Activated T-helper 1 cell treated with anti-CD3 and anti-CD28 coated beads, Interleukin-12 subunit alpha, Interleukin-12 subunit beta, Interleukin-2, Interleukin-4 antibody, amounts not matched to agents 30 ng/mL and 10 ng/mL and 1 ng/mL, durations not matched to agents 14 hours and 24 hours and 36 hours (primary cell): ENCODE data around the gene CAMK1. TPM values are rescaled to one million over a fixed set of nuclear protein-coding genes. Genes with fewer than 3 reads are reported as not detected.
"Not testable (repeated sequence)": the region's sequence is repeated elsewhere in the genome, so short reads cannot be mapped to it uniquely, and the experiment has no call there.

Experiments used
- DNase-seq: peaks from one replicate; pipeline ENCODE4 v3.0.0; 2021; ENCODE audit warnings: low spot score
- H3K27ac Mint-ChIP-seq: one replicate; pipeline ENCODE4 v1.8.0; 2021; ENCODE audit warnings: mild to moderate bottlenecking, mixed read lengths
- H3K27me3 Mint-ChIP-seq: one replicate; pipeline ENCODE4 v1.8.0; 2022; ENCODE audit warnings: mild to moderate bottlenecking, moderate library complexity, mixed read lengths; ENCODE audit not compliant: insufficient read depth
- H3K36me3 Mint-ChIP-seq: one replicate; pipeline ENCODE4 v1.8.0; 2021; ENCODE audit warnings: low read depth, mixed read lengths
- H3K4me1 Mint-ChIP-seq: one replicate; pipeline ENCODE4 v1.8.0; 2021; ENCODE audit warnings: low read depth, mixed read lengths
- H3K4me3 Mint-ChIP-seq: one replicate; pipeline ENCODE4 v1.8.0; 2021; ENCODE audit warnings: mild to moderate bottlenecking, moderate library complexity, mixed read lengths
- H3K9me3 Mint-ChIP-seq: one replicate; pipeline ENCODE4 v1.8.0; 2021; ENCODE audit warnings: mixed read lengths
- intact Hi-C: fragments of 100-400 bp; cut with micrococcal nuclease; formaldehyde crosslinking; loops from one replicate; pipeline ENCODE4 v1.15.1; 2024
- total RNA-seq: library from RNA; stranded (reverse); gene quantifications from 2 replicates; pipeline ENCODE4 v1.2.3, GENCODE V29; 2022

The CAMK1 gene
- total RNA-seq, 1 donor from 2014 or later, result 55.0 TPM

- peaks cover 55% of the 10 kb centered on the region for H3K4me1 Mint-ChIP-seq
- no peaks in the 10 kb centered on the region for H3K27me3 Mint-ChIP-seq
- peak; percentile 23 for DNase-seq
- intact Hi-C loops, result loop anchor here (2.0 kb wide), 1 partner anchor 65 kb away; the partner anchor contains the start of gene RPUSD3
- H3K36me3 Mint-ChIP-seq, result peaks cover 31% of the 10 kb centered on the region
- peak overlapping the region; percentile 90 for H3K27ac Mint-ChIP-seq
- H3K4me3 Mint-ChIP-seq, result peak overlapping the region; percentile 31
- H3K9me3 Mint-ChIP-seq, result peaks cover 3% of the 10 kb centered on the region
Measured at GRCh38 chr3:9779721-9780457, 10.1 kb upstream of the CAMK1 start.

DNA sequence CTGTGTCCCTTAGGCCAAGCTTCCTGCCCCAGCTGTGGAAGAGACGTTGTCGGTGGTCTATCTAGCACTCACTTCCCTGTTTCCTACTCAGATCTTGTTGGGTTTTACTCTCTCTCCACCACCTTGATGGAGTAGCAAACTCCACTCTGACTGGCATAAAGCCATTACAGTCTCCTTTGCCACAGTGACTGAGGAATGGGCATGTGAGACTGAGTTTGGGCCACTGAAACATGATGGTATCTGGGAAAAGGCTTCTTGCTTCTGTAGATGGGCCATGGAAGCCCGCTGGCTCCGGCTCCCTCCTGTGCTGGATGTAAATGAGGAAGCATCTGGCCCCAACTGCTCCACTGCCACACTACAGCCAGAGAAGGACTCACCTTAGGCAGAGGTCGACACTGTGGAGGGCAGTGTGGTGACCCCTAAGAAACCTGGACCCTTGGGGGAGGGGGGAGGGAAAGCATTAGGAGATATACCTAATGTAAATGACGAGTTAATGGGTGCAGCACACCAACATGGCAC is 9.4 kb upstream of the CAMK1 start:
- Mint-ChIP-seq H3K36me3 (peaks cover 30% of the 10 kb centered on the region), H3K27me3 (no peaks in the 10 kb centered on the region), H3K9me3 (peaks cover 3% of the 10 kb centered on the region), H3K27ac (peak overlapping the region; percentile 90), H3K4me3 (peak overlapping the region; percentile 45), H3K4me1 (peaks cover 55% of the 10 kb centered on the region)
- DNase-seq, result no peak
- intact Hi-C loops, result loop anchor here (2.0 kb wide), 1 partner anchor 66 kb away; the partner anchor contains the start of gene RPUSD3

DNA sequence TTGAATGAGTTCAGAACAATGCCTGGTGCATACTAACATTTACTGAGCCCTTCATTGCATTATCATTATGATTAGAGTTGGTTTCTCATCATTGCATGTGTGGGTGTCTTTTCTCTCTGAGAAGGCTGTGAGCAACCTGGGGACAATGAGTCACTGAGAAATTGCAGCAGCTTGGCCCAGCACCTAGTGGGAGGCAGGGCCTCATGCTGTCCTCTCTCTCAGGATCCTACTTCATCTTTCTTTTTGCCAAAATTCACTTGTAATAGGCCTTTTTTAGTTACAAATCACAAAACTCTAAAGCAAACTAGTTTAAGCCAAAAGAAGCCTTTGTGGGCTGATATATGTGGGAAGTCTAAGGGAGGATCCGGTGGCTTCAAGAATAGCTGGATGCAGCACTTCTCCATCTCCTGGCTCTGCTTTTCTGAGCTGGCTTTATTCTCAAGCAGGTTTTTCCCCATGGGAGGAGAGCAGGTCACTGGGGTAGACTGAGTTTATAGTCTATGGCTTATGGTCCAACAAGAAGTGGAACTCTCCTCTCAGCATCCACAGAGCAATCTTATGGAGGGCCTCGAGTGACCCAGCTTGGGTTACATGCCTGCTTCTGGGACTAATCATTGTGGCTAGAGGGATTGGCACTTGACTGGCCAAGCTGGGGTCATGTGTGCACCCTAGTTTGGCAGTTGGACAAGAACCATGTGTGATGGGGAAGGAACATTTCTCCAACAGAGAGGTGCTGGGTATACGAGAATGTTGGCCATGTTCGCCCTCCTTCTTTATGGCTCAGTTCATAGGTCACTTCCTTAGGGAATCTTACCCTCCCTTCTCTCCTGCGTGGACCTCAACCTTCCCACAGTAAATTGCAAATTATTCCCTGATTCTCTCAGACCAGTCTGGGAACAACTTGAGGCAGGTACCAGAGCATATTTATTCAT is 8.7 kb upstream of the CAMK1 start:
- intact Hi-C loops, result loop anchor here (1.0 to 2.0 kb wide), 6 partner anchors 9 to 66 kb away; partner anchors contain the start of genes BRPF1, CAMK1, RPUSD3 and TADA3

GRCh38 chr3:9777694-9778021 is 7.9 kb upstream of the CAMK1 start:
- Mint-ChIP-seq H3K27me3 (no peaks in the 10 kb centered on the region), H3K4me3 (peak overlapping the region; percentile 53), H3K9me3 (peaks cover 3% of the 10 kb centered on the region), H3K4me1 (peaks cover 55% of the 10 kb centered on the region), H3K36me3 (peaks cover 24% of the 10 kb centered on the region), H3K27ac (peak overlapping the region; percentile 90)
- no peak for DNase-seq
- intact Hi-C loops, result loop anchor here (1.0 to 2.0 kb wide), 6 partner anchors 8 to 67 kb away; partner anchors contain the start of genes BRPF1, CAMK1, RPUSD3 and TADA3

More for the DNA sequence above, 8.7 kb upstream of the CAMK1 start:
- Mint-ChIP-seq H3K4me3 (peak overlapping the region; percentile 53), H3K27ac (peak overlapping the region; percentile 90), H3K36me3 (peaks cover 28% of the 10 kb centered on the region), H3K9me3 (peaks cover 3% of the 10 kb centered on the region), H3K4me1 (peaks cover 55% of the 10 kb centered on the region), H3K27me3 (no peaks in the 10 kb centered on the region)
- DNase-seq, result peak; percentile 16

GRCh38 chr3:9776896-9777693 is 7.3 kb upstream of the CAMK1 start:
- intact Hi-C loops, result no loop called here
- DNase-seq, result no peak
- Mint-ChIP-seq H3K9me3 (peaks cover 3% of the 10 kb centered on the region), H3K4me1 (peaks cover 55% of the 10 kb centered on the region), H3K4me3 (peak overlapping the region; percentile 53), H3K27me3 (no peaks in the 10 kb centered on the region), H3K36me3 (peaks cover 23% of the 10 kb centered on the region), H3K27ac (peak overlapping the region; percentile 90)

GRCh38 chr3:9771007-9771406 is 1.3 kb upstream of the CAMK1 start:
- DNase-seq, intact Hi-C loops, H3K9me3 Mint-ChIP-seq, H3K27me3 Mint-ChIP-seq, H3K36me3 Mint-ChIP-seq: not testable (repeated sequence)
- Mint-ChIP-seq H3K4me1 (peaks cover 33% of the 10 kb centered on the region), H3K27ac (peak overlapping the region; percentile 45), H3K4me3 (peak overlapping the region; percentile 78)

DNA sequence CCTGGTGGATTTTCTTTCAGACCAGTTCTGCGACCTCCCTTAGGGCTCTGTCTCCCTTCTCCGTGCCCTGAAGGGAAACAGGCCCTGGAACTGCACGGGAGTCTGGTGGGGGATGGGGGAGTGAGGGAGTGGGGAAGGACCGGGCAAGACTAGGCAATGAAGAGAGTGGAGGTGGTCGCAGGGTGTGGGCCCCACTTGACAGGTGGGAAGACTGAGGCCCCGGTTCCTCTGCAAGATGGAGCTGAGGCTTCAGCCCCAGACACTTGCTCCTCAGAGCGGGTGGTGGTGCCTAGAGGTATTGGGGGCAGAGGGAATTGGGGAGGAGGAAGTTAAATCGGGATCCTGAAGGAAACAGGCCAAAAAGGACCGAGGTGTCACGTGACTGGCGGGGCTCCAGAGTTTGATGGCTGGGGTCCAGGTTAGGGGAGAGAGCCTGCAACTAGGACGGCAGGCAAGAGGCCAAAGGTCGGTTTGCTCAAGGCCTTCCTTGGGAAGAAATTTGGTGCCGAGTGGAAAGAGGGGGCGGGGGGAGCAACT is 597 bp upstream of the CAMK1 start:
- H3K36me3 Mint-ChIP-seq, result peaks cover 11% of the 10 kb centered on the region
- no peaks in the 10 kb centered on the region for H3K9me3 Mint-ChIP-seq
- intact Hi-C loops, result no loop called here
- H3K27me3 Mint-ChIP-seq, result peaks cover 2% of the 10 kb centered on the region
- peaks cover 32% of the 10 kb centered on the region for H3K4me1 Mint-ChIP-seq
- DNase-seq, result no peak
- H3K27ac Mint-ChIP-seq, result peak overlapping the region; percentile 71
- peak overlapping the region; percentile 78 for H3K4me3 Mint-ChIP-seq

- Mint-ChIP-seq H3K4me1 (peaks cover 30% of the 10 kb centered on the region), H3K9me3 (no peaks in the 10 kb centered on the region), H3K27me3 (peaks cover 2% of the 10 kb centered on the region), H3K36me3 (peaks cover 13% of the 10 kb centered on the region), H3K4me3 (peak overlapping the region; percentile 80), H3K27ac (peak overlapping the region; percentile 57)
- intact Hi-C loops, result loop anchor here (1.0 to 2.0 kb wide), 3 partner anchors 9 to 19 kb away; no protein-coding TSS in a partner anchor
- DNase-seq, result no peak
Measured at GRCh38 chr3:9769012-9769411, 735 bp downstream of the CAMK1 start.

GRCh38 chr3:9768141-9768775 is 1.5 kb downstream of the CAMK1 start:
- intact Hi-C loops, result loop anchor here (2.0 kb wide), 1 partner anchor 19 kb away; no protein-coding TSS in a partner anchor

GRCh38 chr3:9767418-9767817 is 2.3 kb downstream of the CAMK1 start:
- DNase-seq, result no peak
- Mint-ChIP-seq H3K27me3 (peaks cover 2% of the 10 kb centered on the region), H3K4me1 (peaks cover 30% of the 10 kb centered on the region), H3K9me3 (no peaks in the 10 kb centered on the region), H3K36me3 (peaks cover 13% of the 10 kb centered on the region), H3K27ac (no peak overlapping the region), H3K4me3 (peak overlapping the region; percentile 29)
- intact Hi-C loops, result no loop called here

More at GRCh38 chr3:9768141-9768775, 1.5 kb downstream of the CAMK1 start:
- no peak for DNase-seq
- H3K27ac Mint-ChIP-seq, result no peak overlapping the region
- H3K36me3 Mint-ChIP-seq, result peaks cover 15% of the 10 kb centered on the region
- H3K4me1 Mint-ChIP-seq, result peaks cover 30% of the 10 kb centered on the region
- no peaks in the 10 kb centered on the region for H3K9me3 Mint-ChIP-seq
- peak overlapping the region; percentile 80 for H3K4me3 Mint-ChIP-seq
- peaks cover 2% of the 10 kb centered on the region for H3K27me3 Mint-ChIP-seq

DNA sequence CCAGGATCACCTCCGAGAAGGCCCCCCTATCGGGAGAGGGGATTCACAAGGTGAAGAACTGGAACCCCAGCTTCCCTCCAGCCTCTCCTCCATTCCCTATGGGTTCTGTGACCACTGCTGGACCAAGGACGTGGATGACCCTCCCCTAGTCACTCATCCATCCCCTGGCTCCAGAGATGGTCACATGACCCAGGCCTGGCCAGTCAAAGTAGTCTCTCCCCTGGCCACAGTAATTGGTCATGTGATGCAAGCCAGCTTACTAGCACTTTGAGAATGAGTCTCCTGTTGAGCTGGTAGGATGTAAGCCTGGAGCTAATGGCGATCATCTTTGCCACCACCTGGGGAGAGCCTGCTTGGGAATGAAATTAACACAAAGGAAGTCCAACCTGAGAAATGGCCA is 3.9 kb downstream of the CAMK1 start:
- Mint-ChIP-seq H3K9me3 (no peaks in the 10 kb centered on the region), H3K4me1 (peaks cover 30% of the 10 kb centered on the region), H3K36me3 (peaks cover 25% of the 10 kb centered on the region), H3K27ac (no peak overlapping the region), H3K4me3 (no peak overlapping the region), H3K27me3 (peaks cover under 1% of the 10 kb centered on the region)
- intact Hi-C loops, result no loop called here
- DNase-seq, result no peak
